HG03060 (cell line): Measurements from ENCODE around the gene OPCML.

Experiments used
- ATAC-seq: cut with Tn5 transposase; IDR thresholded peaks from one replicate; pipeline ENCODE4 v1.9.1; 2021; ENCODE audit warnings: low read depth, moderate number of reproducible peaks; ENCODE audit not compliant: unreplicated experiment

OPCML gene

GRCh38 chr11:132876705-132877104 lies 655.6 kb downstream of the OPCML start:
- ATAC-seq = no peak

- no peak for ATAC-seq
These were observed 656.1 kb downstream of the OPCML start for GRCh38 chr11:132876239-132876638.

GRCh38 chr11:132874638-132875037 lies 657.7 kb downstream of the OPCML start:
- ATAC-seq = no peak

- ATAC-seq = no peak
These were observed 658.5 kb downstream of the OPCML start for GRCh38 chr11:132873841-132874240.

- ATAC-seq = no peak
These were observed 660.1 kb downstream of the OPCML start for GRCh38 chr11:132872211-132872610.

- no peak for ATAC-seq
These were observed 665.3 kb downstream of the OPCML start for GRCh38 chr11:132866783-132867545.

GRCh38 chr11:132865623-132866022 lies 666.7 kb downstream of the OPCML start:
- ATAC-seq = no peak

- ATAC-seq = no peak
These were observed 667.3 kb downstream of the OPCML start for GRCh38 chr11:132864811-132865576.

- no peak for ATAC-seq
These were observed 669.4 kb downstream of the OPCML start for GRCh38 chr11:132862933-132863332.

- ATAC-seq = no peak
These were observed 670.2 kb downstream of the OPCML start for GRCh38 chr11:132862137-132862536.

GRCh38 chr11:132859306-132859705 lies 673.0 kb downstream of the OPCML start:
- ATAC-seq = no peak

GRCh38 chr11:132858223-132858622 lies 674.1 kb downstream of the OPCML start:
- ATAC-seq = no peak

GRCh38 chr11:132856032-132856431 lies 676.3 kb downstream of the OPCML start:
- no peak for ATAC-seq

- no peak for ATAC-seq
These were observed 676.8 kb downstream of the OPCML start for GRCh38 chr11:132855516-132855915.

GRCh38 chr11:132853886-132854285 lies 678.4 kb downstream of the OPCML start:
- no peak for ATAC-seq

GRCh38 chr11:132852361-132852760 lies 679.9 kb downstream of the OPCML start:
- ATAC-seq = no peak

GRCh38 chr11:132851247-132851646 lies 681.1 kb downstream of the OPCML start:
- ATAC-seq = no peak

- no peak for ATAC-seq
These were observed 682.0 kb downstream of the OPCML start for GRCh38 chr11:132850266-132850665.

- ATAC-seq = no peak
These were observed 684.0 kb downstream of the OPCML start for GRCh38 chr11:132848336-132848735.

GRCh38 chr11:132846075-132846474 lies 686.2 kb downstream of the OPCML start:
- ATAC-seq = no peak

- no peak for ATAC-seq
These were observed 687.2 kb downstream of the OPCML start for GRCh38 chr11:132844956-132845696.
